Measurements from ENCODE around the gene GTF2A2. TPM values are rescaled to one million over a fixed set of nuclear protein-coding genes. Genes with fewer than 3 reads are reported as not detected.
A peak's percentile ranks its signal among the peaks of the same experiment; 100 is the strongest.

The GTF2A2 gene
- total and polyA plus RNA-seq, 10 of the 15 experiments (the other 5 are each of a cell fraction or from before 2014, with no cell fraction given), result 89.2 to 565 (median 137) TPM

DNA sequence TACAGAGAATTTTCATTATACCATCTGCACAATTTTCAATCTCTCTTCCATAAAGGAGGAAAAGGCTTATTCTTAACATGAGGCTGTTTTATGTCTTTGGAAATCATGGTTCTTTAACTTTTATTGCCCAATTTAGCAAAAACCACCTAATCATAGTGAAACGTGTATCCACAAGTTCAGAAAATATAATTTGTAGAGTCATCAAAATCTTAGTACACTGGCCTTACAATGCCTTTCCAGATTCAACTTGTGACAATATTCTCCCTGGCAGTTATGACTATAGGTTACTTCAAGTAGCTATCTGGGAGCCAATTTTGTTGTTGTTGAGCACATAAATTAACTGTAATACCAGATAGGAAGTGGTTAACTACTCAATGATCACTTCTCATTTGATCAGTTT lies 20.9 kb upstream of the GTF2A2 start:
- ChIA-PET SMC1A (ENCODE audit: uncharacterized antibody, unreplicated experiment) (no interaction called here), RAD21 (ENCODE audit: unreplicated experiment) (no interaction called here), POLR2A (no interaction called here), CTCF (no interaction called here)
- H3K36me3 ChIP-seq (ENCODE audit: control insufficient read depth in 2 of 2, insufficient read depth in 2 of 2, low read length in 1 of 2), result peaks cover 12 to 33% of the 10 kb centered on the region in 2 experiments; a peak in 3 of 4 replicates
- H2AFZ ChIP-seq (ENCODE audit: control insufficient read depth, low read depth, low read length), result no peak overlapping the region
- H3K9ac ChIP-seq (ENCODE audit: control insufficient read depth, insufficient read depth, low read length), result no peak overlapping the region
- 44% methylated on average over 1 of the region's 1 CpG for WGBS (ENCODE audit: insufficient coverage, insufficient replicate concordance, low lambda C conversion rate, missing lambda C conversion rate)
- ATAC-seq (no peak), FAIRE-seq (no peak), DNase-seq (ENCODE audit: low read depth, low spot score) (no peak)
- H4K20me1 ChIP-seq (ENCODE audit: control insufficient read depth, insufficient read depth), result no peaks in the 10 kb centered on the region
- in situ Hi-C loops (cut with MboI) (no loop called here), intact Hi-C loops (cut with micrococcal nuclease; ENCODE audit: unreplicated experiment) (no loop called here)
- H3K27ac ChIP-seq (ENCODE audit: control insufficient read depth, insufficient read depth), result no peak overlapping the region
- no peaks in the 10 kb centered on the region for H3K4me1 ChIP-seq (ENCODE audit: control insufficient read depth, insufficient read depth, low read length)
- no peak overlapping the region for H3K4me2 ChIP-seq (ENCODE audit: control insufficient read depth, insufficient read depth)
- no TSS peak for BruUV-seq (replicated peaks)
- H3K9me3 ChIP-seq (replicated peaks; ENCODE audit: control insufficient read depth, insufficient read depth, low read length), result no peaks in the 10 kb centered on the region
- no peak overlapping the region for H3K4me3 ChIP-seq
- peaks cover 2% of the 10 kb centered on the region for H3K79me2 ChIP-seq (ENCODE audit: control insufficient read depth, insufficient read depth, low read length)
- TF ChIP-seq, protein P1, sequence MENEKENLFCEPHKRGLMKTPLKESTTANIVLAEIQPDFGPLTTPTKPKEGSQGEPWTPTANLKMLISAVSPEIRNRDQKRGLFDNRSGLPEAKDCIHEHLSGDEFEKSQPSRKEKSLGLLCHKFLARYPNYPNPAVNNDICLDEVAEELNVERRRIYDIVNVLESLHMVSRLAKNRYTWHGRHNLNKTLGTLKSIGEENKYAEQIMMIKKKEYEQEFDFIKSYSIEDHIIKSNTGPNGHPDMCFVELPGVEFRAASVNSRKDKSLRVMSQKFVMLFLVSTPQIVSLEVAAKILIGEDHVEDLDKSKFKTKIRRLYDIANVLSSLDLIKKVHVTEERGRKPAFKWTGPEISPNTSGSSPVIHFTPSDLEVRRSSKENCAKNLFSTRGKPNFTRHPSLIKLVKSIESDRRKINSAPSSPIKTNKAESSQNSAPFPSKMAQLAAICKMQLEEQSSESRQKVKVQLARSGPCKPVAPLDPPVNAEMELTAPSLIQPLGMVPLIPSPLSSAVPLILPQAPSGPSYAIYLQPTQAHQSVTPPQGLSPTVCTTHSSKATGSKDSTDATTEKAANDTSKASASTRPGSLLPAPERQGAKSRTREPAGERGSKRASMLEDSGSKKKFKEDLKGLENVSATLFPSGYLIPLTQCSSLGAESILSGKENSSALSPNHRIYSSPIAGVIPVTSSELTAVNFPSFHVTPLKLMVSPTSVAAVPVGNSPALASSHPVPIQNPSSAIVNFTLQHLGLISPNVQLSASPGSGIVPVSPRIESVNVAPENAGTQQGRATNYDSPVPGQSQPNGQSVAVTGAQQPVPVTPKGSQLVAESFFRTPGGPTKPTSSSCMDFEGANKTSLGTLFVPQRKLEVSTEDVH (IDR thresholded peaks at IDR 0.05; ENCODE audit: low read depth, partially characterized antibody), result no peak
- TF ChIP-seq NFYA (IDR thresholded peaks at IDR 0.05; ENCODE audit: borderline replicate concordance, low read depth, low read length) (no peak), HDAC6 (IDR thresholded peaks at IDR 0.05; ENCODE audit: unreplicated experiment) (no peak), ZZZ3 (IDR thresholded peaks at IDR 0.05; ENCODE audit: control insufficient read depth, insufficient read length, low read depth) (no peak), RUNX3 (IDR thresholded peaks at IDR 0.05; ENCODE audit: low read length) (no peak)
- no peaks in the 10 kb centered on the region for H3K27me3 ChIP-seq (replicated peaks in 1 of 2; ENCODE audit: control insufficient read depth in 2 of 2, insufficient read depth in 2 of 2, low read length in 1 of 2)

DNA sequence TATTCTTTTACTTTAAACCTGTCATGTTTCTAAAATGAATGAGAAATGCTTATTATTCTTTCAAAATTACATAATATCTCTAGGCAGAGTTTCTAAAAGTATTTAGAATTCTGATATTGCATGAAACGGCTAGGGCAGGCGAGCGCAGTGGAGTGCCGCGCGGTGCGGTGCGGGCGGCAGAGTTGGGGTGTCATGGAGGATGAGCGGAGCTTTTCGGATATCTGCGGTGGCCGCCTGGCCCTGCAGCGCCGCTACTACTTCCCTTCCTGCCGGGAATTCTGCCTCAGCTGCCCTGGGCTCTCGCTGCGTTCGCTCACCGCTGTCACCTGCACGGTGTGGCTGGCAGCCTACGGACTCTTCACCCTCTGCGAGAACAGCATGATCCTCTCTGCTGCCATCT lies 19.2 kb upstream of the GTF2A2 start:
- ATAC-seq, result no peak
- CTCF ChIA-PET, result no interaction called here
- Histone ChIP-seq H3K4me2 (ENCODE audit: control insufficient read depth, insufficient read depth) (no peak overlapping the region), H2AFZ (ENCODE audit: control insufficient read depth, low read depth, low read length) (no peak overlapping the region), H4K20me1 (ENCODE audit: control insufficient read depth, insufficient read depth) (no peaks in the 10 kb centered on the region), H3K79me2 (ENCODE audit: control insufficient read depth, insufficient read depth, low read length) (no peaks in the 10 kb centered on the region), H3K4me3 (no peak overlapping the region), H3K9me3 (replicated peaks; ENCODE audit: control insufficient read depth, insufficient read depth, low read length) (no peaks in the 10 kb centered on the region), H3K36me3 (ENCODE audit: control insufficient read depth in 2 of 2, insufficient read depth in 2 of 2, low read length in 1 of 2) (peaks cover 14 to 33% of the 10 kb centered on the region in 2 experiments), H3K27me3 (replicated peaks in 1 of 2; ENCODE audit: control insufficient read depth in 2 of 2, insufficient read depth in 2 of 2, low read length in 1 of 2) (no peaks in the 10 kb centered on the region), H3K27ac (ENCODE audit: control insufficient read depth, insufficient read depth) (no peak overlapping the region), H3K4me1 (ENCODE audit: control insufficient read depth, insufficient read depth, low read length) (no peaks in the 10 kb centered on the region), H3K9ac (ENCODE audit: control insufficient read depth, insufficient read depth, low read length) (no peak overlapping the region)
- RAD21 ChIA-PET (ENCODE audit: unreplicated experiment), result no interaction called here
- WGBS (ENCODE audit: insufficient coverage, insufficient replicate concordance, low lambda C conversion rate, missing lambda C conversion rate), result 99% methylated on average over 23 of the region's 23 CpGs
- no peak for FAIRE-seq
- no peak for DNase-seq (ENCODE audit: low read depth, low spot score)
- TF ChIP-seq HDAC6 (IDR thresholded peaks at IDR 0.05; ENCODE audit: unreplicated experiment) (no peak), POLR2A (IDR thresholded peaks at IDR 0.05; ENCODE audit: low read depth, low read length) (peak; percentile 39; the same call in 1 of the 2 replicates), TBL1XR1 (IDR thresholded peaks at IDR 0.05; ENCODE audit: low read depth, low read length) (no peak), EZH2 (IDR thresholded peaks at IDR 0.05; ENCODE audit: borderline replicate concordance, control insufficient read depth, low read depth, low read length) (no peak)
- SMC1A ChIA-PET (ENCODE audit: uncharacterized antibody, unreplicated experiment), result no interaction called here
- in situ Hi-C loops (cut with MboI), result no loop called here
- intact Hi-C loops (cut with micrococcal nuclease; ENCODE audit: unreplicated experiment), result no loop called here
- BruUV-seq (replicated peaks), result no TSS peak
- POLR2A ChIA-PET, result no interaction called here
